ENCODE measurements around the gene AKR1C4. TPM values are rescaled to one million over a fixed set of nuclear protein-coding genes. Genes with fewer than 3 reads are reported as not detected.
"Not testable (repeated sequence)": the region's sequence is repeated elsewhere in the genome, so short reads cannot be mapped to it uniquely, and the experiment has no call there.

The AKR1C4 gene
- total and polyA plus RNA-seq, 2 of the 8 experiments (the other 6 are each of a cell fraction or from before 2014, with no cell fraction given) = not detected

DNA sequence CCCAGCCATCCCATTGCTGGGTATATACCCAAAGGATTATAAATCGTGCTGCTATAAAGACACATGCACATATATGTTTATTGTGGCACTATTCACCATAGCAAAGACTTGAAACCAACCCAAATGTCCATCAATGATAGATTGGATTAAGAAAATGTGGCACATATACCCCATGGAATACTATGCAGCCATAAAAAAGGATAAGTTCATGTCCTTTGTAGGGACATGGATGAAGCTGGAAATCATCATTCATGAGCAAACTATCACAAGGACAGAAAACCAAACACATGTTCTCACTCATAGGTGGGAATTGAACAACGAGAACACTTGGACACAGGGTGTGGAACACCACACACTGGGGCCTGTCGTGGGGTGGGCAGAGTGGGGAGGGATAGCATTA is 61.1 kb downstream of the AKR1C4 start:
- H3K4me1 ChIP-seq (replicated peaks in 1 of 4; ENCODE audit: control insufficient read depth in 3 of 4, insufficient read depth in 4 of 4, low read length in 3 of 4); H2BK5ac ChIP-seq (ENCODE audit: low read depth, low read length); H2AK5ac ChIP-seq (ENCODE audit: low read depth, low read length); H3K56ac ChIP-seq (replicated peaks; ENCODE audit: insufficient read length, low read depth, low read length); H3K4me3 ChIP-seq (ENCODE audit: extremely low read depth in 1 of 4, insufficient read depth in 2 of 4, low read depth in 3 of 4, low read length in 4 of 4); H3K36me3 ChIP-seq (ENCODE audit: control insufficient read depth in 2 of 4, insufficient read depth in 4 of 4, low read length in 3 of 4); H2AFZ ChIP-seq (ENCODE audit: low read length); H4K91ac ChIP-seq (replicated peaks; ENCODE audit: insufficient read length, low read length); H3K4ac ChIP-seq (replicated peaks; ENCODE audit: insufficient read length, low read depth, low read length); H3K18ac ChIP-seq (ENCODE audit: extremely low read depth, low read length); FAIRE-seq; H3K9ac ChIP-seq (replicated peaks in 1 of 4; ENCODE audit: extremely low read depth in 1 of 4, low read depth in 3 of 4, low read length in 3 of 4); H3K4me2 ChIP-seq (ENCODE audit: insufficient read depth in 1 of 2, low read depth in 2 of 2, low read length in 2 of 2); H3K9me3 ChIP-seq (ENCODE audit: insufficient read depth in 2 of 2, low read depth in 1 of 2, low read length in 1 of 2); POLR2A ChIA-PET (ENCODE audit: partially characterized antibody); H4K5ac ChIP-seq (ENCODE audit: insufficient read length, low read depth, low read length); H3K23me2 ChIP-seq (ENCODE audit: low read depth, low read length); H3K14ac ChIP-seq (ENCODE audit: insufficient read length); H2BK12ac ChIP-seq (ENCODE audit: low read depth, low read length); H3K27me3 ChIP-seq (replicated peaks in 1 of 4; ENCODE audit: control insufficient read depth in 3 of 4, extremely low read depth in 1 of 4, insufficient read depth in 3 of 4, low read length in 3 of 4); H2BK120ac ChIP-seq (replicated peaks; ENCODE audit: low read depth, low read length); H3K79me2 ChIP-seq (ENCODE audit: control insufficient read depth in 1 of 2, insufficient read depth in 2 of 2, low read length in 2 of 2); DNase-seq (ENCODE audit: low read depth in 1 of 2, low spot score in 2 of 2); H3K23ac ChIP-seq (ENCODE audit: insufficient read length); H3K79me1 ChIP-seq (ENCODE audit: low read depth, low read length); H4K8ac ChIP-seq (ENCODE audit: extremely low read depth, insufficient read depth, low read length); H2BK15ac ChIP-seq (ENCODE audit: low read length); H4K20me1 ChIP-seq (replicated peaks in 1 of 2; ENCODE audit: control insufficient read depth in 1 of 2, insufficient read depth in 2 of 2, low read length in 2 of 2); H3K27ac ChIP-seq (ENCODE audit: low read depth, low read length); H2BK20ac ChIP-seq (ENCODE audit: low read length): not testable (repeated sequence)
- CTCF ChIA-PET (ENCODE audit: partially characterized antibody) = interaction anchor here (2.3 kb wide), 1 partner anchor 27 kb away, joined by 6 read pairs; no protein-coding TSS in a partner anchor
- 91% methylated on average over 2 of the region's 3 CpGs; no CpG with 5 or more reads in 1 of the 2 experiments for WGBS, 2 experiments (ENCODE audit: extremely low coverage in 1 of 2, insufficient coverage in 1 of 2, insufficient read length in 1 of 2, insufficient replicate concordance in 2 of 2, low coverage in 1 of 2, low lambda C conversion rate in 2 of 2, missing lambda C conversion rate in 1 of 2)

Measured in H1 (cell line).